Measurements from ENCODE around the gene GAB4.
"Not testable (repeated sequence)": the region's sequence is repeated elsewhere in the genome, so short reads cannot be mapped to it uniquely, and the experiment has no call there.

GRCh38 chr22:16937209-16937608, 70.8 kb downstream of the GAB4 start:
- not testable (repeated sequence) for TF ChIP-seq CTCF, POLR2A (IDR thresholded peaks at IDR 0.05)

Measured in stomach (tissue), 4 donors.